Posterior cingulate gyrus (tissue), 11 donors: Measurements from ENCODE around the gene MINDY4.

Source experiments
- DNase-seq, 10 donors: peaks; one replicate each; pipeline versions ENCODE4 v3.0.0 to v3.0.0-alpha.2; 2020 to 2021; ENCODE audit warnings: mixed read lengths in 3 of 10
- intact Hi-C: fragments of 100-400 bp; cut with DNase I; formaldehyde crosslinking; loops from one replicate; pipeline ENCODE4 v1.15.1; 2023

The MINDY4 gene

DNA sequence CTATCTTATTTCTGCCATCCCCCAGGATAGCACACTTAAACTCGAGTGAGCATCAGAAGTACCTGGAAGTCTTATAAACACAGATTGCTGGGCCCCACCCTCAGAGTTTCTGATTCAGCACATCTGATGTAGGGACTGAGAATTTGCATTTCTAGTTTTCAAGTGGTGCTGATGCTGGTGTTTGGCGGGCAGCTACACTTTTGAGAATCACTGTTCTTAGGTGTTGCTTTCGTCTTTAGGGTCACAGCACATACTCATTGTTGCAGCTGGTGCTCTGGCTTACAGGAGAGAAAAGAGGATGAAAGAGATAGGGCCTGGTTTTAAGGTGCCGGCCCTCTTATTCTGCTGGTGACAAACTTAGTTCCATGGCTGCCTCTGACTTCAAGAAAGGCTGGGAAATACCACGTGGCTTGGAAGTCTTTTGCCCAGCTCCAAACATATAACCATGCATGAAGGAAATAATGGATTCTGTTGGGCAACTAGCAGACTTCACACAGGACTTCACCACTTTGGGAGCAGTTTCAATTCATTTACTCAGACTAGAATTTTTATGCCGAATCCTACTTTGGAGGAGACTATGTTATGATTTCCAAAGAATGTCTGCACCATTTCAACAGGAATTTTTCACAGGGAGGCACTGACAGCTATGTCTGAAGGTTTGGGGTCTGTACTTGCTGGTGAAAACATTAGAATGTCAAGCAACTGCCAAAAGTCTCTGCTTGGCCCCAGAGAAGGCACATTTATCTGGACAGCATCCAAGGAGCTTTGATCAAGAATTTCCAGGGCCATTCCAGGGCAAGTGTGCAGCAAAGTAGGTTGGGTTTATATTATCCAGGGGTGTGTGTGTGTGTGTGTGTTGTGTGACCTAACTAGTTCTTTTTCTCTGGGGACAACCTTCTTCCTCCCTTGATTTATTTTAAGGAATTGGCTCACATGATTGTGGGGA lies 6.9 kb upstream of the MINDY4 start:
- intact Hi-C loops = no loop called here
- DNase-seq = no peak

GRCh38 chr7:30765408-30765807 lies 5.8 kb upstream of the MINDY4 start:
- no peak for DNase-seq
- intact Hi-C loops = no loop called here

- no peak for DNase-seq
- intact Hi-C loops = no loop called here
These were observed 408 bp upstream of the MINDY4 start for GRCh38 chr7:30770845-30771173.

- DNase-seq = no peak
- intact Hi-C loops = no loop called here
These were observed 736 bp downstream of the MINDY4 start for GRCh38 chr7:30771880-30772425.

DNA sequence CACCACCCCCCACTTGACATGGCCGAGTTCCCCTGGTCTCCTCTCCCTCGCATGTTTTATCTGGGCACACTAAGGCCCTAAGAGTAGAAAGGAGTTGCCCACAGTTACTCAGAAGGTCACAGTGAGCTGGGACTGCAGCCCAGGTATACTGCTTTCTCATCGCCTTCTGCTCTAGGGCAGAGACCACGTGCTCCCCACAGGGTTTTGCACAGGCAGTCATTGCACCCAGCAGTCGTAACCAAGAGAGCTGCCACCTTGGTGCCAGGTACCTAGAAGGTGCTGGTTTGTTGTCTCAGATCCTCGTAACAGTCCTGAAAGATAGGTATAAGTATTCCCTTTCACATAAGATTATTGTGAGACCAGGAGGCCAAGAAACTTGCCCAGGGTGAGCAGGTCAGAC lies 1.8 kb downstream of the MINDY4 start:
- DNase-seq = no peak
- intact Hi-C loops = no loop called here

DNA sequence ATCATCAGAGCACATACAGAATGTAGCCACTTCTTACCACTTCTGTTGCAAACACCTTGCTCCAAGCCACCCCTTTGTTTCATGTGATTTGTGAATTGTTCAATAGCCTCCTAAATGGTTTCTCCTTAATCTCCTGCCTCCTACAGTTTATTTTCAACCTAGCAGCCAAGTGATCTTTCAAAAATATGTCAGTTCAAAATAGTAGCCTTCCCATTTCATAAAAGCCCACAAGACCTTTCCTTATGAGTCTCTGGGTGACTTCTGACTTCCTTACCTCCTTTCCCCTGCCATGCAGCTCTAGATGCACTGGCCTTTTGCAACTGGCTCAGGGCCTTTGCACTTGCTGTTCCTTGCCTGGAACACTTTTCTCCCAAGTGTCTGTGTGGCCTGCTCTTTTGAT lies 4.8 kb downstream of the MINDY4 start:
- intact Hi-C loops = no loop called here
- DNase-seq = no peak

GRCh38 chr7:30776971-30777370 lies 5.8 kb downstream of the MINDY4 start:
- intact Hi-C loops = no loop called here
- no peak for DNase-seq

DNA sequence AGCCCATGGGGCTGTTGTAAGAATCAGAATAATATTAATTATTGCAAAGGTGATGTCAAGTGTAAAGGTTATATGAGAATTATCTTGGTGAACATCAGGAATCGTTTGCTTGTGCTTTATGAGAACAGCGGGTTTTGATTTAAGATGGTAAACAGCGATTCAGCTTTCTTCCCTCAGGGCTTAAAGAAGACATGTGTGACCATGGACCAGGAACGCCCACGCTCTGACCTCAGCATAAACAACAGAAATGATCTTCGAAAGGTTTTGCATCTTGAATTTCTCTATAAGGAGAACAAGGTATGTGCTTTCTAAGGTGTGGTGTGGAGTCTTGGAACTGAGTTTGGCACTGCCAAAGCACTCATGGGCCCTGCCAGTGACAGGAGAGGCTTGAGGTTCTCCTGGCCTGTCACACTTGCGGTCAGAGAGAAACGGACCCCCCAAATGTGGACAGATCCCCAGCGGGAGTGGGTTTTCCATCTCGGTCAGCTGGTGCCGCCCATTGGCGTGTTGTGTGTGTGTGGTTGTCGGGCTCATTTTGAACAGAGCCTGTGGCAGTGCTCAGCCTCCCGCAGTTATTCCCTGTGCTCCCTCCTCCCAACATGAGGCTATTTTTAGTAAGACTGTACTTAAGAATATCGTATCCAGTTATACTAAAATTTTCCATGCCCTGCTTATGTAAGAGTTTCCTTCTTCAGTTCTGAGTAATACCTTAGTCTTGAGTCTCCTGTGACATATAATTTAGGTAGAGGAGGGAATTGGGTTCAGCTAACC lies 7.2 kb downstream of the MINDY4 start:
- DNase-seq = peak in 8 of 10 donors; percentile 19 to 93 (median 50)
- intact Hi-C loops = no loop called here

- no peak for DNase-seq
- intact Hi-C loops = no loop called here
These were observed 8.4 kb downstream of the MINDY4 start for GRCh38 chr7:30779574-30779973.

DNA sequence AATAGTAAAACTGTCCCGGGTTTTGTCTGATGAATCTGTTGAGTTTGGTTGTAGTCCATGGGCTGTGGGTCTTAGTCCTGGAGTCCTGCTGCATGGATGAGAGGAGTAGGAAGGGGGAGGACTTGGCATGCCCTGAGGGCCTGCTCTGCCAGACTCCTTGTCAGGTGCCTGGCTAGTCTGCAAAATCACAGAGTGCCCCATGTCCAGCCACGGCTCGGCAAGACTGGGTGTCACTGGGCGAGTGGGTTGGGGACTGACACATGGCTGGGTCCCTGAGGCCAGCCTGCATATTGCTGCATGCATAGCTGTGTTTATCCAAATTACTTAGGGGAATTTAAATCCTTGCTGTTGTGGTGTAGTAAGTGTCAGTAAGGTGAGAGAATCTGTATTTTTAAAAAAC lies 9.7 kb downstream of the MINDY4 start:
- intact Hi-C loops = no loop called here
- DNase-seq = no peak

DNA sequence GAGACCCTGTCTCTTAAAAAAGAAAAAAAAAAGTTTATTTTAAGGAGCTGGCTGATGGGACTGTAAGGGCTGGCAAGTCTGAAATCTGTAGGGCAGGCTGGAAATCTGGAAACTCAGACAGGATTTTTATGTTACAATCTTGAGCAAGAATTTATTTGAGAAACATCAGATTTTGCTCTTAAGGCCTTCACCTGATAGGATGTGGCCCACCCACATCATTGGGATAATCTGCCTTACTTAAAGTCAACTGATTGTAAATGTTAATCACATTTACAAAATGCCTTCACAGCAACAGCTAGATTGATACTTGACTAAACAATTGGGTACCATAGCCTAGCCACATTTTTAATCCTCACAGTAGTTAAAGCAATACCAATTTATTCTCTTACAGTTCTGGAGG lies 11.5 kb downstream of the MINDY4 start:
- intact Hi-C loops = no loop called here
- DNase-seq = no peak

GRCh38 chr7:30785786-30786185 lies 14.6 kb downstream of the MINDY4 start:
- DNase-seq = no peak
- intact Hi-C loops = no loop called here

- intact Hi-C loops = no loop called here
These were observed 16.3 kb downstream of the MINDY4 start for GRCh38 chr7:30787486-30787885.

DNA sequence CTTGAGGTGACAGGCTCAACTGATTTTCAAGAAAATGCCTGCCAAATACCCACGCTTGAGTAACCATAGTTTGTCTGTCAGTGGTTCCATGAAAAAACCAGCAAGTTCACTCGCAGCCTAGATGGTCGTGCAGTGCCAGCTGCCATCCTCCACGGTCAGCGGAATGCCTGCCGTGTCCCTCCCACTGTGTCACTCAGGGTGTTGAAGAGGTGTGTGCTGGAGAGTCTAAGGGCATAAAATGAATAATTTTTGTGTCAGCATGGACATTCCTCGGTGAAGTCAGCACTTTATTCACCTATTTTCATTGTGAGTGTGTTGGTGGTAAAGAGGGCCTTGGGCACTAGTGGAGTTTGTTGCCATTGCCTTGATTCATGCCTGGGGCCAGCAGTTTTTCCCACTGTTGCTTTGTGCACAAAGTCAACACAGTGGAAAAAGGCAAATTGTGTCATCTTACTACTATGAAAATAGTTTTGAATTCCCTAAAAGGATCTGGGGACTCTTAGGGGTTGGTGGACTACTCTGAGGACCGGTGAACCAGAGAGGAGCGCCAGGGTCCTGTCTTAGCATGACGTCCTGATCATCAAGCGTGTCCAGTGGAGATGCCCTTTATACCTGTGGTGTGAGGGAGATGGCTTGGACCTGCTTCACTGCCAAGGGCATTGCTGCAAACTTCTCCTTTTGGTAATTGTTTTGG lies 17.6 kb downstream of the MINDY4 start:
- intact Hi-C loops = no loop called here
- DNase-seq = no peak

More at GRCh38 chr7:30787486-30787885, 16.3 kb downstream of the MINDY4 start:
- no peak for DNase-seq

DNA sequence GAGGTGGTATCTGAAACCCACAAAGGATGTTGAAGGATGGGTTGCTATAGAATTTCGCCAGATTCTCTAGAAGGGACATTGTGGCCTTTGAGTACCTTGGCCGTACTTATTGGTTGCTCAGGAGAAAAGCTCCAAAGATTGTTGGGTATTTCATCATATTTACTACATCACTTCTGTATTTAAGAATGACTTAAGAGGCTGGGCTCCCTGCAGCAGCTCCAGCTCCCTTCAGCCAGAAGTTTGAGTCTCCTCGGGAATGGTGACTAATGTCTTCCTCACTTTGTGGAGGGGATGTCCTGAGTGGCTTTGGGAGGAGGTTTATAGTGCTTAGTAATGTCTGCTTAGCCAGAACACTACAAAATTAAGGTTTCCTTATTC lies 18.1 kb downstream of the MINDY4 start:
- intact Hi-C loops = no loop called here
- no peak for DNase-seq

DNA sequence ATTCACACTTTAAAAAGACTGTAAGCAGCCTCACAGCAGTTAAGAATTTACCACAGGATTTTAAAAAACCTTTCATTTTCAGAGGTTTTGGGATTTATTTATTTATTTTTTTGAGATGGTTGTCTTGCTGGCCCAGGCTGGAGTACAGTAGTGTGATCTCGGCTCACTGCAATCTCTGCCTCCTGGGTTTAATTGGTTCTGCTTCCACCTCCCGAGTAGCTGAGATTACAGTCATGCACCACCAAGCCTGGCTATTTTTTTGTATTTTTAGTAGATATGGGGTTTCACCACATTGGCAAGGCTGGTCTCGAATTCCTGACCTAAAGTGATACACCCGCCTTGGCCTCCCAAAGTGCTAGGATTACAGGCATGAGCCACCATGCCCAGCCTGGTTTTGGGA lies 19.1 kb downstream of the MINDY4 start:
- no peak for DNase-seq
- intact Hi-C loops = no loop called here

- DNase-seq = no peak
- intact Hi-C loops = no loop called here
These were observed 19.9 kb downstream of the MINDY4 start for GRCh38 chr7:30791114-30791513.

DNA sequence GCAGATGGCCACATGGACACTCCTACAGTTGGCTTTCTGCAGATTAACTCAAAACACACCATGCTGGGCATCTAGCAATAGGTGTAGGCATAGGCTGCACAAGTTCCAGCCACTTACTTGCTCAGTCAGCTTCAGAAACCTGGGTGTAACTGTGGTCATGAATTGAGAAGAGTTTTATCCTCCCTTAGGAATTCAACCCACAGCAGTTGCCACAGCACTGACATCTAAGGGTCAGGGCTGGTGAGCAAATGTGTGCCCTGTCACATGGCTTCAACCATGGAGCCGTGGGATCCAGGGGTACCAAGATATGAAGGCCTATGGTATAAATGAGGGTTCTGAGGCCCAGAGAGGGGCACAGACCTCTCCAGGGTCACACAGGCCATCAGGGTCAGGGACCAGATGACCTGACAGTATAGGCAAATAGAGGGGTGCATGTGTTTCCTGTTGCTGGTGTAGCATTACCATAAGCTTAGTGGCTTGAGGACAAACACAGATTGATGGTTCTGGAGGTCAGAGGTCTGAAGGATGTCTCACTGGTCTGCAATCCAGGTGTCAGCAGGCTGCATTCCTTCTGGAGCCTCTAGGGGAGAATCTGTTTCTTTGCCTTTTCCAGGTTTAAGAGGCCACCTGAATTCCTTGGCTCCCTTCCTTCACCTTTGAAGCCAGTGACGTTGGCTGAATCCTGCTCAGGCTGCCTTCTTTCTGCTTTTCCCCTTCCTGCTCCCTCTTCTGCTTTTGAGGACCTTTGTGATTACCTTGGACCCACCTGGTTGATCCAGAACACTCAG lies 24.1 kb downstream of the MINDY4 start:
- DNase-seq = no peak
- intact Hi-C loops = no loop called here

DNA sequence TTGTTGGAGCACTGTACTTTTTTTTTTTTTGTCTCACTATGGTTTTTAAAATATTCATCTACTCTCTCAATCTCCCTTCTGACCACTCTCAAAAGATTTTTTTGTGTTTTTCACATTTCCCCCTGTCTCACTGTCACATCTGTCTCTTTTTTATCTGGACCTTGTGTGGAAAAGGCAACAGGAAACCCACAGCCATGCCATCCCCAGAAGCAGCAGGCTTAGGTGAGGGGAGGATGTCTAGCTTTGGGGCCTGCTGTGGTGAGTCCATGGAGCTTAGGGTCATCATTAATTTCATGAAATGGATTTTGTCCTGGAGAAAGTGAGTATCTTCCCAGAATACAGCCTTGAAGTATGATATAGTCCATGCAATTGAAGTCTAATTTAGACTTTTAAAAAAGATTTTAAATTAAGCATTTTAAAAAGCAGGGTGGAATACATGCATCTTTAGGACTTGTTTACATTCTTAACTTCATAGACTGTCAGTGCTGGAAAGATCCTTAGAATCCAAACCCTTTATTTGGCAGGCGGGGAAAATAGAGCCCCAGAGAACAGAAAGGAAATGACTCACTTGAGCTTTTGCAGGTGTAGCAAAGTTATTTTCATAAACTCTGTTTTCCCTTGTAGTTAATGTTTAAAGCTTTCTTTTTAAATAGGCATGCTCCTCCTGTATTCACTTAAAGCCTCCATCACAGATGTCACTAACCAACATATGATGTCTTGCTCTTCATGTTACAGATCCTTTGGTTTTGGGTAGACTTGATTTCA lies 25.1 kb downstream of the MINDY4 start:
- intact Hi-C loops = no loop called here
- DNase-seq = no peak
